RWPE2 (cell line): Measurements from ENCODE around the gene NANOS3.

ENCODE experiments used
- ATAC-seq: fragments of 200-7000 bp; cut with Tn5 transposase; 3 replicates; pipeline ENCODE4 v1.9.1; 2021; ENCODE audit warnings: low read depth
- DNase-seq: peaks from one replicate; pipeline ENCODE4 v3.0.0-alpha.2; 2020; ENCODE audit warnings: low spot score
- H3K27ac ChIP-seq: fragments of 450-650 bp; 2 replicates; pipeline ENCODE4 v1.5.1; 2017; ENCODE audit warnings: mild to moderate bottlenecking; ENCODE audit not compliant: poor library complexity, severe bottlenecking
- H3K27me3 ChIP-seq: fragments of 250-450 bp; sonication (Bioruptor Pico); 2 replicates; pipeline ENCODE4 v1.5.1; 2021; ENCODE audit warnings: mild to moderate bottlenecking, moderate library complexity; ENCODE audit not compliant: insufficient read depth, poor library complexity, severe bottlenecking
- H3K36me3 ChIP-seq: fragments of 250-450 bp; sonication (Bioruptor Pico); 2 replicates; pipeline ENCODE4 v1.5.1; 2020; ENCODE audit warnings: low read depth, mild to moderate bottlenecking, moderate library complexity
- H3K4me1 ChIP-seq: fragments of 250-450 bp; sonication (Bioruptor Pico); 2 replicates; pipeline ENCODE4 v1.5.1; 2021; ENCODE audit warnings: mild to moderate bottlenecking, moderate library complexity; ENCODE audit not compliant: insufficient read depth, poor library complexity, severe bottlenecking
- H3K4me3 ChIP-seq: fragments of 250-450 bp; sonication (Bioruptor Pico); 2 replicates; pipeline ENCODE4 v1.5.1; 2021; ENCODE audit warnings: mild to moderate bottlenecking, moderate library complexity; ENCODE audit not compliant: severe bottlenecking
- H3K9me3 ChIP-seq: fragments of 250-450 bp; sonication (Bioruptor Pico); 2 replicates; pipeline ENCODE4 v1.5.1; 2021; ENCODE audit warnings: mild to moderate bottlenecking, moderate library complexity; ENCODE audit not compliant: severe bottlenecking
- CTCF ChIP-seq: fragments of 450-650 bp; IDR thresholded peaks from one replicate; pipeline ENCODE4 v1.5.1; 2017; ENCODE audit warnings: mild to moderate bottlenecking, moderate library complexity; ENCODE audit not compliant: poor library complexity, severe bottlenecking

Gene NANOS3

GRCh38 chr19:13841086-13841961 lies 35.6 kb upstream of the NANOS3 start:
- Histone ChIP-seq H3K9me3 (no peaks in the 10 kb centered on the region), H3K4me1 (peaks cover 34% of the 10 kb centered on the region), H3K36me3 (peaks cover 56% of the 10 kb centered on the region), H3K27ac (peak overlapping the region; percentile 98), H3K27me3 (no peaks in the 10 kb centered on the region), H3K4me3 (peak overlapping the region; percentile 88)
- TF ChIP-seq CTCF: no peak
- ATAC-seq: no peak
- peak; percentile 82 for DNase-seq

- Histone ChIP-seq H3K27ac (peak overlapping the region; percentile 98), H3K4me3 (peak overlapping the region; percentile 88), H3K36me3 (peaks cover 50% of the 10 kb centered on the region), H3K9me3 (no peaks in the 10 kb centered on the region), H3K4me1 (peaks cover 35% of the 10 kb centered on the region), H3K27me3 (no peaks in the 10 kb centered on the region)
- DNase-seq: no peak
- TF ChIP-seq CTCF: no peak
- no peak for ATAC-seq
Measured at GRCh38 chr19:13841962-13842290, 35.0 kb upstream of the NANOS3 start.

GRCh38 chr19:13842291-13843103 lies 34.4 kb upstream of the NANOS3 start:
- no peaks in the 10 kb centered on the region for H3K27me3 ChIP-seq
- peak overlapping the region; percentile 98 for H3K27ac ChIP-seq
- DNase-seq (no peak), ATAC-seq (no peak)
- H3K36me3 ChIP-seq: peaks cover 45% of the 10 kb centered on the region
- no peaks in the 10 kb centered on the region for H3K9me3 ChIP-seq
- peaks cover 32% of the 10 kb centered on the region for H3K4me1 ChIP-seq
- no peak for TF ChIP-seq CTCF
- peak overlapping the region; percentile 88 for H3K4me3 ChIP-seq

- Histone ChIP-seq H3K27ac (peak overlapping the region; percentile 98), H3K36me3 (peaks cover 37% of the 10 kb centered on the region), H3K27me3 (no peaks in the 10 kb centered on the region), H3K4me1 (peaks cover 31% of the 10 kb centered on the region), H3K9me3 (no peaks in the 10 kb centered on the region), H3K4me3 (peak overlapping the region; percentile 88)
- no peak for TF ChIP-seq CTCF
- peak; percentile 34 for ATAC-seq
- peak; percentile 95 for DNase-seq
Measured at GRCh38 chr19:13843104-13843921, 33.6 kb upstream of the NANOS3 start.
